ENCODE measurements around the gene MBD3. TPM values are rescaled to one million over a fixed set of nuclear protein-coding genes. Genes with fewer than 3 reads are reported as not detected.

MBD3 gene
- total RNA-seq, 1 donor, result 78.5 TPM

- no peak for TF ChIP-seq CTCF (IDR thresholded peaks at IDR 0.05; ENCODE audit: extremely low read depth, low read depth, low read length)
These were observed 22.7 kb downstream of the MBD3 start for GRCh38 chr19:1569997-1570396.

GRCh38 chr19:1568320-1569019, 24.2 kb downstream of the MBD3 start, which contains the start of gene MEX3D:
TSS of gene MEX3D (minus strand) at chr19:1568325. CDS start at chr19:1568058, 267 bp downstream.
- Histone ChIP-seq H3K27ac (ENCODE audit: low read depth, low read length) (no peak within 1 kb of the TSS), H3K79me2 (ENCODE audit: insufficient read depth, low read length) (peaks cover 26% of the 10 kb centered on the region), H3K27me3 (ENCODE audit: insufficient read depth, low read length) (peaks cover 6% of the 10 kb centered on the region), H3K4me2 (ENCODE audit: insufficient read depth, low read length) (peak within 1 kb of the TSS; percentile 55), H3K9me3 (ENCODE audit: low read depth, low read length) (no peaks in the 10 kb centered on the region), H3K4me1 (ENCODE audit: insufficient read depth, low read length) (peaks cover 5% of the 10 kb centered on the region), H2AFZ (ENCODE audit: low read length) (peak within 1 kb of the TSS; percentile 51), H3K4me3 (ENCODE audit: insufficient read depth, low read length) (peak within 1 kb of the TSS; percentile 82), H3K36me3 (ENCODE audit: insufficient read depth, low read length) (no peaks in the 10 kb centered on the region), H4K20me1 (ENCODE audit: insufficient read depth, low read length) (peaks cover 25% of the 10 kb centered on the region)
- peak; percentile 100 for DNase-seq (ENCODE audit: insufficient read length, low spot score, missing footprints)
- no peak for TF ChIP-seq CTCF (IDR thresholded peaks at IDR 0.05; ENCODE audit: extremely low read depth, low read depth, low read length)

More at GRCh38 chr19:1569997-1570396, 22.7 kb downstream of the MBD3 start:
- Histone ChIP-seq H3K27me3 (ENCODE audit: insufficient read depth, low read length) (peaks cover 6% of the 10 kb centered on the region), H3K4me2 (ENCODE audit: insufficient read depth, low read length) (no peak overlapping the region), H3K27ac (ENCODE audit: low read depth, low read length) (no peak overlapping the region), H2AFZ (ENCODE audit: low read length) (no peak overlapping the region), H3K4me1 (ENCODE audit: insufficient read depth, low read length) (peaks cover 5% of the 10 kb centered on the region), H3K4me3 (ENCODE audit: insufficient read depth, low read length) (no peak overlapping the region), H3K36me3 (ENCODE audit: insufficient read depth, low read length) (no peaks in the 10 kb centered on the region), H3K79me2 (ENCODE audit: insufficient read depth, low read length) (peaks cover 13% of the 10 kb centered on the region), H3K9me3 (ENCODE audit: low read depth, low read length) (no peaks in the 10 kb centered on the region), H4K20me1 (ENCODE audit: insufficient read depth, low read length) (peaks cover 15% of the 10 kb centered on the region)
- DNase-seq (ENCODE audit: insufficient read length, low spot score, missing footprints), result no peak

GRCh38 chr19:1567848-1568227, 24.8 kb downstream of the MBD3 start:
- Histone ChIP-seq H3K79me2 (ENCODE audit: insufficient read depth, low read length) (peaks cover 32% of the 10 kb centered on the region), H3K27ac (ENCODE audit: low read depth, low read length) (no peak overlapping the region), H3K9me3 (ENCODE audit: low read depth, low read length) (no peaks in the 10 kb centered on the region), H3K4me2 (ENCODE audit: insufficient read depth, low read length) (no peak overlapping the region), H3K4me3 (ENCODE audit: insufficient read depth, low read length) (no peak overlapping the region), H3K27me3 (ENCODE audit: insufficient read depth, low read length) (peaks cover 6% of the 10 kb centered on the region), H3K36me3 (ENCODE audit: insufficient read depth, low read length) (no peaks in the 10 kb centered on the region), H4K20me1 (ENCODE audit: insufficient read depth, low read length) (peaks cover 31% of the 10 kb centered on the region), H3K4me1 (ENCODE audit: insufficient read depth, low read length) (peaks cover 5% of the 10 kb centered on the region), H2AFZ (ENCODE audit: low read length) (no peak overlapping the region)
- no peak for TF ChIP-seq CTCF (IDR thresholded peaks at IDR 0.05; ENCODE audit: extremely low read depth, low read depth, low read length)
- DNase-seq (ENCODE audit: insufficient read length, low spot score, missing footprints), result no peak

- peaks cover 5% of the 10 kb centered on the region for H3K4me1 ChIP-seq (ENCODE audit: insufficient read depth, low read length)
- H3K27me3 ChIP-seq (ENCODE audit: insufficient read depth, low read length), result peaks cover 6% of the 10 kb centered on the region
- H4K20me1 ChIP-seq (ENCODE audit: insufficient read depth, low read length), result peaks cover 32% of the 10 kb centered on the region
- peak overlapping the region; percentile 82 for H3K4me3 ChIP-seq (ENCODE audit: insufficient read depth, low read length)
- no peak for TF ChIP-seq CTCF (IDR thresholded peaks at IDR 0.05; ENCODE audit: extremely low read depth, low read depth, low read length)
- H3K36me3 ChIP-seq (ENCODE audit: insufficient read depth, low read length), result no peaks in the 10 kb centered on the region
- H3K27ac ChIP-seq (ENCODE audit: low read depth, low read length), result no peak overlapping the region
- peaks cover 37% of the 10 kb centered on the region for H3K79me2 ChIP-seq (ENCODE audit: insufficient read depth, low read length)
- H3K9me3 ChIP-seq (ENCODE audit: low read depth, low read length), result no peaks in the 10 kb centered on the region
- peak overlapping the region; percentile 51 for H2AFZ ChIP-seq (ENCODE audit: low read length)
- peak overlapping the region; percentile 55 for H3K4me2 ChIP-seq (ENCODE audit: insufficient read depth, low read length)
- peak; percentile 97 for DNase-seq (ENCODE audit: insufficient read length, low spot score, missing footprints)
These were observed 25.4 kb downstream of the MBD3 start for GRCh38 chr19:1567116-1567847.
